Panc1 (cell line): ENCODE measurements around the gene RPL7A.

Source experiments
- POLR2AphosphoS5 ChIP-seq: IDR thresholded peaks from 2 replicates; pipeline ENCODE4 v1.6.1; 2012; ENCODE audit warnings: mild to moderate bottlenecking, low read depth, low read length, moderate library complexity
- SIN3A ChIP-seq: IDR thresholded peaks from 2 replicates; pipeline ENCODE4 v1.6.1; 2012; ENCODE audit warnings: low read depth, mild to moderate bottlenecking, low read length, moderate library complexity, borderline replicate concordance; ENCODE audit not compliant: insufficient read depth
- TCF7L2 ChIP-seq: IDR thresholded peaks from 2 replicates; pipeline ENCODE4 v1.6.1; 2011; ENCODE audit warnings: mild to moderate bottlenecking, low read depth, low read length, inconsistent platforms
- TF ChIP-seq, protein P1 (sequence below), 2 experiments: IDR thresholded peaks; 2 replicates each; pipeline ENCODE4 v1.6.1; 2011 to 2012; ENCODE audit warnings: low read depth in 2 of 2, control low read depth in 1 of 2, low read length in 1 of 2, mild to moderate bottlenecking in 1 of 2, moderate library complexity in 1 of 2; ENCODE audit not compliant: insufficient read depth in 1 of 2
- TF ChIP-seq, protein P2 (sequence below): fragments of 450-650 bp; IDR thresholded peaks from 2 replicates; pipeline ENCODE4 v1.5.1; 2017; ENCODE audit warnings: mild to moderate bottlenecking

DNA sequence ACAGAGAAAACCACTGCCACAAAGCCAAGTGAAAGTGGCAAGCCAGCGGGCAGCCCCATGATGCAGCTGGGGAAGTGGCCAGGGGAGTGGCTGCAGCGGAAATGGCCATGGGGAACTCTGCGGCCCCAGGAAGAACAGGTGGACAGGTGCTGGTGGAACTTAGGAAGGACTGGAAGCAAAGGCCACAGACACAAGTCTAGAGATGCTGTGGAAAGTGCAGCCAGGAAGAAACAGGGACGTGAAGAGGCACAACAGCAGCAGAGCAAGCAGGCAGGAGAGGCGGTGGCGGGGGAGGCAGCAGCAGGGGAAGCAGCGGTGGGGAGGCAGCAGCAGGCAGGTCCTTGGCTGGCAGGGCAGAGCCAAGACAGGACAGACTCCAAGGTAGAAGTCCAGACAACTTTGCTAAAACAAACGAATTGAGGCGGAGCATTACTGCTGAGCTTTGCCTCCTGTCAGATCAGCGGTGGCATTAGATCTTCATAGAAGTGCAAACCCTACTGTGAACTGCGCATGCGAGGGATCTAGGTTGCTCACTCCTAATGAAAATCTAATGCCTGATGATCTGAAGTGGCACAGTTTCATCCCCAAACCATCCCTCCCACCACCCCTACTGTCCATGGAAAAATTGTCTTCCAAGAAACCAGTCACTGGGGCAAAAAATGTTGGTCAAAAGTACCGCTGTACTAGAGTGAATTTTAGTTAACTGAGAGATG lies 23.9 kb upstream of the RPL7A start:
- TF ChIP-seq SIN3A = no peak
- TF ChIP-seq, protein P1, sequence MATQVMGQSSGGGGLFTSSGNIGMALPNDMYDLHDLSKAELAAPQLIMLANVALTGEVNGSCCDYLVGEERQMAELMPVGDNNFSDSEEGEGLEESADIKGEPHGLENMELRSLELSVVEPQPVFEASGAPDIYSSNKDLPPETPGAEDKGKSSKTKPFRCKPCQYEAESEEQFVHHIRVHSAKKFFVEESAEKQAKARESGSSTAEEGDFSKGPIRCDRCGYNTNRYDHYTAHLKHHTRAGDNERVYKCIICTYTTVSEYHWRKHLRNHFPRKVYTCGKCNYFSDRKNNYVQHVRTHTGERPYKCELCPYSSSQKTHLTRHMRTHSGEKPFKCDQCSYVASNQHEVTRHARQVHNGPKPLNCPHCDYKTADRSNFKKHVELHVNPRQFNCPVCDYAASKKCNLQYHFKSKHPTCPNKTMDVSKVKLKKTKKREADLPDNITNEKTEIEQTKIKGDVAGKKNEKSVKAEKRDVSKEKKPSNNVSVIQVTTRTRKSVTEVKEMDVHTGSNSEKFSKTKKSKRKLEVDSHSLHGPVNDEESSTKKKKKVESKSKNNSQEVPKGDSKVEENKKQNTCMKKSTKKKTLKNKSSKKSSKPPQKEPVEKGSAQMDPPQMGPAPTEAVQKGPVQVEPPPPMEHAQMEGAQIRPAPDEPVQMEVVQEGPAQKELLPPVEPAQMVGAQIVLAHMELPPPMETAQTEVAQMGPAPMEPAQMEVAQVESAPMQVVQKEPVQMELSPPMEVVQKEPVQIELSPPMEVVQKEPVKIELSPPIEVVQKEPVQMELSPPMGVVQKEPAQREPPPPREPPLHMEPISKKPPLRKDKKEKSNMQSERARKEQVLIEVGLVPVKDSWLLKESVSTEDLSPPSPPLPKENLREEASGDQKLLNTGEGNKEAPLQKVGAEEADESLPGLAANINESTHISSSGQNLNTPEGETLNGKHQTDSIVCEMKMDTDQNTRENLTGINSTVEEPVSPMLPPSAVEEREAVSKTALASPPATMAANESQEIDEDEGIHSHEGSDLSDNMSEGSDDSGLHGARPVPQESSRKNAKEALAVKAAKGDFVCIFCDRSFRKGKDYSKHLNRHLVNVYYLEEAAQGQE (IDR thresholded peaks at IDR 0.05; ENCODE audit: insufficient read depth in 1 of 2, low read depth in 2 of 2, low read length in 1 of 2) = no peak
- TF ChIP-seq, protein P2, sequence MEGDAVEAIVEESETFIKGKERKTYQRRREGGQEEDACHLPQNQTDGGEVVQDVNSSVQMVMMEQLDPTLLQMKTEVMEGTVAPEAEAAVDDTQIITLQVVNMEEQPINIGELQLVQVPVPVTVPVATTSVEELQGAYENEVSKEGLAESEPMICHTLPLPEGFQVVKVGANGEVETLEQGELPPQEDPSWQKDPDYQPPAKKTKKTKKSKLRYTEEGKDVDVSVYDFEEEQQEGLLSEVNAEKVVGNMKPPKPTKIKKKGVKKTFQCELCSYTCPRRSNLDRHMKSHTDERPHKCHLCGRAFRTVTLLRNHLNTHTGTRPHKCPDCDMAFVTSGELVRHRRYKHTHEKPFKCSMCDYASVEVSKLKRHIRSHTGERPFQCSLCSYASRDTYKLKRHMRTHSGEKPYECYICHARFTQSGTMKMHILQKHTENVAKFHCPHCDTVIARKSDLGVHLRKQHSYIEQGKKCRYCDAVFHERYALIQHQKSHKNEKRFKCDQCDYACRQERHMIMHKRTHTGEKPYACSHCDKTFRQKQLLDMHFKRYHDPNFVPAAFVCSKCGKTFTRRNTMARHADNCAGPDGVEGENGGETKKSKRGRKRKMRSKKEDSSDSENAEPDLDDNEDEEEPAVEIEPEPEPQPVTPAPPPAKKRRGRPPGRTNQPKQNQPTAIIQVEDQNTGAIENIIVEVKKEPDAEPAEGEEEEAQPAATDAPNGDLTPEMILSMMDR = no peak
- no peak for TF ChIP-seq TCF7L2
- no peak for TF ChIP-seq POLR2AphosphoS5
